GDM1 (cell line): ENCODE results near the gene CLDND2.
A peak's percentile ranks its signal among the peaks of the same experiment; 100 is the strongest.

Experiments
- DNase-seq: peaks from one replicate; lab custom pipeline; 2025; lab: John Stamatoyannopoulos, UW

CLDND2 gene

DNA sequence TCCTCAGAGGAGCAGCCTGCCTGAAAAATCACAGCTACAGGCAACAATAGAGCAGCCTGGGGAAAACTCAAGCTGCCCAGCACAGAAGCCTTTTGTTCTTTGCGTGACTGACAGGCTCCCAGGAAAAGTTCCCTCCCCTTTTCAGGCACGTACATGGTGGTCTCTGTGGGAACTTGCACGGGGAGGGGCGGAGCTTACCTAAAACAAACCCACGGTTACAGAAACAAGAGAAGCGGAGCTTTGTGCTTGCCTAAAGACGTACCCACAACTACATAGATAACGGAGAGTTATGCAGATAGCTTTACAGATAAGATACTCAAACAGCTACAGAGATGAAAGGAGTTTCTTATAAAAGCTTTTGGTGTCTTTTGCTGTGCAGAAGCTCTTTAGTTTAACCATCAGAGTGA, 14.1 kb downstream of the CLDND2 start:
- DNase-seq = no peak

DNA sequence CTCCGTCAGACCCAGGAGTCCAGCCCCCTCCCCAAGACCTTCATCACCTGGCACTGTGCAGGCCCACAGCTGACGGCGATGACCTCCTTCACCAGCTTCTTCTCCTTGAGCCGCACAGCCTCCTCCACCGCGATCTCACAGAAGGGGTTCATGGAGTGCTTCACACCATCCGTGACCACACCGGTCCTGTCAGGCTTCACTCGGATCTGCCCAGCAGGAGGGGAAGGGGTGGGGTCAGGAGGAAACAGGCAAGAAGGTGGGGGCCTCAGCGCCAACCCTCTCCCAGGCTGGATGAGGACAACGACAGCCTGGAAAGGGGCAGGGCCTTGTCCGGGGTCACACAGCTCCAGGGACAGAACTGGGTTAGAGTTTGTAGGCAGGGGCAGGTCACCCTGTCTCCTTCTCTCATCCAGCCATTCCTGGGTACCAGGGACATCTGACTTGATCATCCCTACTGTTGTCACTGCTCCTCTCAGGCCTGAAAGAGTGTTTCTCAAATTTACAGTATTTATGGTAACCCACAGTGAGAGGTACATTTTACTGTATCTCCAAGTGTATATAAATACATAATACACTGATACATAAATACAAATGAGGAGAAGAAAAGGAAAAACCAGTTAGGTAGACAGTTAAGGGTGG, 14.6 kb downstream of the CLDND2 start:
- no peak for DNase-seq

DNA sequence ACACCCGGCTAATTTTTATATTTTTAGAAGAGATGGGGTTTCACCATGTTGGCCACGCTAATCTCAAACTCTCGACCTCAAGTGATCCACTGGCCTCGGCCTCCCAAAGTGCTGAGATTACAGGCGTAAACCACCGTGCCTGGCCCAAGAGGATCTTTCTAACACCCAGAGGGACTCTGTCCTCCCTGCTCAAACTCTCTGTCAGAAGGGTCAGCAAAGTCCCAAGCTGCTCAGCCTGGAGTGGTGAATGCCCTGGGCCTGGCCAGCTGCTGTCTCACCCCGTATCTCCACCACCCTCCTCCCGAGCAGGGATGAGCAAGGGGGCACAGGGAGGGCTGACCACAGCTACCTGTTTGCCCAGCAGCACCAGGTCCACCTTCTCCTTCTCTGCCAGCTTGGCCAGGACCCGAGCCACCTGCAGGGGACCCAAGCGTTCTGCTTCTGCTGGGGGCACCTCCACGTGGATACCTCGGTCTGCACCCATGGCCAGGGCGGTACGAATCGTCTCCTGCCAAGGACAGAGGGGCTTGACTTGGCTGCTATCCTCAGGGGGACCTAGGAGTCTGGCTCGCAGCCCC, 15.9 kb downstream of the CLDND2 start:
- DNase-seq = no peak

DNA sequence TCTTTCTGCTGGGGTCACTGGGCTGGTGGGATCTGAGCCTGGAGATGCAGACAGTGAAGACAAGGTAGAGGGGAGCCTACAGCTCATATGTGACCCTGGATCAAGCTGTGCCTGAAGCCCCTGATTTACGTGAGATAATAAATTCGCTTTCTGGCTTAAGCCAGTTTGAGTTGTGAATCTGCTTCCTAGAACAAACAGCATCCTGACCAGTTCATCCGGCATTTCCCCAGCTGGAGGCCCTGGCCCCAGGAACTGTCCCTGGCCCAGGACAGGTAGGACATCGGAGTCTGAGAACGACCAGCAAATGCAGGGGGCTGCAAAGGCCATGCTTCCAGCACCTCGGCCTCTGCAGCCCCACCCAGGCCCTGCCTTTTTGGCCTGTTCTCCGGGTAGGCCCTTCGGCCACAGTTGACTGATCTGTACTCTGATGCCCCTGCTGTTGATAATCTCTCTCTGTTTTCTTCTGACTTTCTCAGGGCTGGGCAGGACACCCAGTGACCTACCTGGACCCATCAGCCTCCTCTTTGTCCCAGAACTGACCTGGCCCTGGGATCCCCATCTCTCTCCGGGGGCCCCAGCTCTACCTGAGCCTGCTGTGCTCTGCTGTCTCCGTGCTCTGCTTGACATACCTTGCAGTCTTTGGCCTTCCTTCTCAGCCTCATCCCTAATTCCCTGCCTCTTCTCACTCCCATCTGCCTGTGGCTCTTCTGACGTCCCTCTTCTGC, 17.4 kb downstream of the CLDND2 start:
- DNase-seq = no peak

DNA sequence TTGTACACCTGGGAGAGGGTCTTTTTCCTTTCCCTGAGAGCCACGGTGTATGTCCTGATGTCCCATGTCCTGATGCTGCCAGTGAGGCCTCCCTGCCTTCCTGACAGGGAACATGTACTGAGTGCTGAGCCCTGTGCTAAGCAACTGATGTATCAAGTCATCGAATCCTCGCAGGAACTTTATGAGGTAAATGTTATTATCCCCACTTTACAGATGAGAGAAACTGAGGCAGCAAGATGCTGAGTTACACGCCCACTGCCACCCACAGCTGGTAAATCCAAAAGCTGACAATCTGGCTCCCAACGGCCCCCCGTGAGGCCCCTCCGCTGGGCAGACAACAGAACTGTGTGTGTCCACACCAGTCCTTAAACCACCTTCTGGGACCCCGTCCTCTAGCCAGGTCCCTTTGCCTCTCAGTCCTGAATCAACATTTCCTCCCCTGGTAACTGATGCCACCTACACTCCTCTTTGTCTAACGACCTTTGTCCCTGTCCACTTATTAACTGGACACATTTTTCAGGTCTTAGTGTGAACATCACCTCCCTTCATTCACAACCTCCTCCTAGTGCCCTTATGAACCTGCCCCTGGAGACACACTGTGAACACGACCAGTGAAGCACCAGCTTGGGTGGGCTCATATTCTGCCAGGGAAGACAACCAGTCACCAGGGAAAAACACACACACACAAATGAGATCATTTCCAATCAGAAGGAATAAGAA, 21.4 kb downstream of the CLDND2 start:
- DNase-seq = no peak

DNA sequence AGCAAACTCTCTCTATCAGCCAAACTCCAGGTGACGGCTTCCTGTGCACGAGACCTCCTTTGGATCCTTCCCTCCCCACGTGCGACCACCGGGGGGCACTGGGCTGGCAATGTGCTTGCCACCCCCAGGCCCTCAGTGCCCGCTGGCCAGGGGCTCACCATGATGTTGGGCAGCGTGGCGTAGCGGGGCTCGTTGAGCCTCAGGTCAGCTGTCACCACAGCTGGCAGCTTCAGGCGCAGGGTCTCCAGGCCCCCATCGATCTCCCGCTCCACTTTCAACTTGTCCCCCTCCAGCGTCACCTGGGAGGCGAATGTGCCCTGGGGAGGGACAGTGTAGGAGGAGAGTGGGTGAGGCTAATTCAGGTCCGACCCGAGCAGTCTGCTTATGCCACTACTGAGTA, 22.1 kb downstream of the CLDND2 start:
- DNase-seq = no peak

DNA sequence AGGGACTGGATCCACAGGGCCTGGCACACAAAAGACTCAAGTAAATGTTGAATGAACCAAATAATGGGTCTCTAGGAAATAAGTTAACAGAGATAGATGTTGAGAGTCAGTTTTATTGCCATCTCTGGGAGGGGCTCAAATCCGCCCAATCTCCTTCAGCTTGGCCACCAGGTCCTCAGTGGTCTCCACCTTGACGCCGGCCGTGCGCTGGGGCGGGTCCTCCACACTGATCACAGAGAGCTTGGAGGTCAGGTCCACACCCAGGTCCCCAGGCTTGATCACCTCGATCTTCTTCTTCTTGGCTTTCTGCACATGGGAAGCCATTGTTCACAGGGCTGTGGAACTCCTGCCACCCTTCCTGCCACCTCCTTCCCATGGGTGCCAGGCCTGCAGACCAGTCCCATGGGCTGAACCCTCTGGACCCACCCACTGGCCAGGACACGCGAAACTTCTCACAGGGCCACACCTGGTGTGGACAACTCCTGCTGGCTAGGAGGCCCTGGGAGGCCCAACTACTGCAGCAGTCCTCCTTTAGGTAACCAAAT, 23.7 kb downstream of the CLDND2 start:
- DNase-seq = no peak

DNA sequence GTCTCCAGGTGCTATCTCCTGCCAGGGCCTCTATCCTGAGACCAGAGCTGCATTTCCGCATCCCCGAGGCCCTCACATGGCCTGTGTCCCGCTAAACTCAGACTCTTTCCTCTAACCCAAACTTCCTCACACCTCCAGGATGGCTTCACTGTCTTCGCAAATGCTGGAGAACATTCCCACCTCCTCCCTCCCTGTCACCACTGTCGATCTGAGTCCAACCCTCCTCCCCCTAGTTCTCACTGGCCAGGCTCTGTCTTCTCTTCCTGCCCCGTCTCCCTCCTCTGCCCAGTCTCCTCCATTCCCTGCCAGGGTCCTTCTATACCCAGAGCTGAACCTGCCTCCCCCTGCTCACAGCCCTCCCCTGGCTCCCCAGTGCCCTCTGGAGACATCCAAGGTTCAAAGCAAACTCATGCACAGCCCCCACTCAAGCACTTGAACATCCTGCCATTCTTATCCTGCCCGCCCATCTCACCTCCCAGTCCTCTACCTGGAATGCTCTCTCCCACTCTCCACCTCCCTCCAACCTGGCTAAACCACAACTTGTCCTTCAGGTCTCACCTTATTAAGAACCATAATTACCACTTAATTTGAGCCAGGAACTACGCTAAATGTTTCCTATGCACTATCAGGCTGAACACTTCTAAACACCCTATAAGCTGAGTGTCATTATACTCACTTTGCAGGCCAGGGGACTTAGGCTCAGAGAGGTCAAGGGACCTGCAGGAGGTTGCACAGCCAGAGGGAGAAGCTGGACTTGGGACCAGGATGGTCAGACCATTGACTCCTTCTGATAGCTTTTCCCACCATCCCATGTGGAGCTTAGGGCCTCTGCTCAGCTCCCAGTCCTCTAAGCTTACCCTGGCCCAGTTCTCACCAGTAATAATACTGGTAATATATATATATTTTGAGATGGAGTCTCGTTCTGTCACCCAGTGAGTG, 25.9 kb downstream of the CLDND2 start:
- DNase-seq = no peak

DNA sequence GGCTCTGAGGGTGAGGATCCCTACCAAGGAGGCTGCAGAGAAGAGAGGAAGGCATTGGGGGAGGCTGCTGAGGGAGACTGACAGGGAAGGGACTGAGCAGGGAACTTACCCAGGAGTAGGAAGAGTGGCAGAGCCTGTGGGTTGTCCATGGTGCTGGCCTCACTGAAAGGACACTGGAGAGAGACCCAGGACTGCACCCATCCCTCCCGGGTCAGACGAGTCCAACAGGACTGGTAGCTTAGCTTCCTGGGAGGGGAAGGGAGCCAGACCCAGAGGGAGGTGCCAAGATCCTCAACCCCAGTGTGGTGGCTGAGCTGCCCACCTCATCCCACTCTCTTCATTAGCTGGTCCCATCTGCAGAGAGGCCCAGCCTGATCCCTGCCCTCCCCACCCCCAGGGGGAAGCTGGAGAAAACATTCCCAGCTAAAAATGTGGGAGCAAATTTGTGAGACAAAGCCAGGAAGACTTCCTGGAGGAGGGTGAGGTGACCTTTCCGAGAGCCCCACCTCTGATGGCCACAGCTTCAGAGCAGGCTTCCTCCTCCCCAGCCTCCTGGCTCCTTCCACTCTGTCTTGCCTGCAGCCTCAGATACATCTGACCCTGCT, 26.7 kb downstream of the CLDND2 start, which contains the start of gene VSIG10L:
VSIG10L (minus strand) TSS at position 164 of the 605 bp plus-strand sequence; CDS start at position 149, 15 bp downstream.
- DNase-seq = no peak

DNA sequence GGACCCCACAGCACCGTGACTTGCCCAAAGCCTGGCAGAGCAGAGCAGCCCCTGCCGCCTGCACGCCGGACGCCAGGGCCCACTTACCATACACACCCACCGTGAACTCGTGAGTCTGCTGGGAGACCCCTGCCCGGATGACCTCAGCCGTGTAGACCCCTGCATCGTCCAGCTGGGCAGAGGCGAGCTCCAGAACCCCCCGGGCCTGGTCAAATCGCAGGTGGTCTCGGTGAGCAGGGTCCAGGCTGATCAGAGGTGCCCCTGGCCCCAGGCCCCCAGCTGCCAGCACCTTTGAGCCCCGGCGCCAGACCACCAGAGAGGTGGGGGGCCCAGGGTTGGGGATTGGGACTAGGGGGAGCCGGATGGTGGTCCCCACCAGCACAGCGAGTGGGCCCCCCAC, 27.7 kb downstream of the CLDND2 start:
- DNase-seq = no peak

DNA sequence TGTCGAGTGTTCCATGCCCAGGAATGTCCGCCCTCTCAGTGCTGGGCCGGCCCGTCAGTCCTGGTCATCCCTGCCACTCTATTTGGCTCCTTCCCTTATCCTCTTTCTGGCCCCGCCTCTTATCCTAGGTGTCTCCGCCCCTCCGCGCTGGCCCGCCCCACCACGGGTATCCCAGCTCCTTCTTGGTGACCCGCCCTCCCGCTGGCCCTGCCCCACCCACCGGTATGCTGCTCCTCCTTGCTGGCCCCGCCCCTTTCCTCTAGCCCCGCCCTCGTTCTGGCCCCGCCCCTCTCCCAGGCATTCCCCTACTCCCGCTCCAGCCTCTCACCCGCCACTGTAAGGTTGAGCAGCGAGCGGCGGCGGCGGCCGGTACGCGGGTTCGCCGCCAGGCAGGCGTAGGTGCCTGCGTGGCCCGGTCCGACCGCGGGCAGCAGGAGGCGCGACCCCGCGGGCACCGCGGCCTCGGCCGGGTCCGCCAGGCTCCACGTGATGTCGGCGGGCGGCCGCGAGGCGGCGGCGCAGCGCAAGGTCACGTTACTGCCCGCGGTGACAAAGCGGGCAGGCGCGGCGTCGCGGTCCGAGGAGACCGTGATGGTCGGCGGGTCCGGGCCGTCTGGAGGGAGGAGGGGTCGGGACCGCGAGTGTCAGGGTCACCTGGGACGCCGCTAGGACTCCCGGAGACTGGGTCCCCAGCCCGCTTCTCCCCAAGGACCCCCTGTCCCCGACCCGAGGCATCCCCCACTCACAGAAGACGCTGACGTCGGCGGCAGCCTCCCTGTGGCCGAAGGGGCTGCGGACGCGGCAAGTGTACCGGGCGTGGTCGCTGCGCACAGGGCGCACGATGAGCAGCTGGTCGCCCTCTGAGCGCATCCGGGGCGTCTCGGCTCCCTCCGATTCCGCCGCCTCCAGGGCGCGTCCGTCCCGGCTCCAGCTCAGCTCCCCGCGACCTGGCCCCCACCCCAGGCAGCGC, 28.8 kb downstream of the CLDND2 start:
- DNase-seq = peak; percentile 88

DNA sequence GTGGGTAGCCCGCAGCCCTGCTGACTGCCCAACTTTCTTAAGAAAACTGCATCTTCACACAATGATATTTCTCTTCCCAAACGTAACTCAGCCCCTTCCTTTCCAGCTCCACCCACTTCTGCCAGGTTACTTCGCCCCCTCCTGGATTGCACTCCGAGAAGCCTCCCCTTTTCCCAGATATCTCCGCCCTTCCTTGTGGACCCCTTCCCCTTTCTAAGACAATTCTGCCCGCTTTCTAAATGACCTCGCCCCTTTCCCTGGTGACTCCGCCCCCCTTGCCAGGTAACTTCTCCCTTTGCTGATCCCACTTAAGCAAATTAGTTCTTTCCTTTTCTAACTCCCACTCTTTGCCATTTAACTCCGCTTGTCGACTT, 29.5 kb downstream of the CLDND2 start:
- DNase-seq = no peak

DNA sequence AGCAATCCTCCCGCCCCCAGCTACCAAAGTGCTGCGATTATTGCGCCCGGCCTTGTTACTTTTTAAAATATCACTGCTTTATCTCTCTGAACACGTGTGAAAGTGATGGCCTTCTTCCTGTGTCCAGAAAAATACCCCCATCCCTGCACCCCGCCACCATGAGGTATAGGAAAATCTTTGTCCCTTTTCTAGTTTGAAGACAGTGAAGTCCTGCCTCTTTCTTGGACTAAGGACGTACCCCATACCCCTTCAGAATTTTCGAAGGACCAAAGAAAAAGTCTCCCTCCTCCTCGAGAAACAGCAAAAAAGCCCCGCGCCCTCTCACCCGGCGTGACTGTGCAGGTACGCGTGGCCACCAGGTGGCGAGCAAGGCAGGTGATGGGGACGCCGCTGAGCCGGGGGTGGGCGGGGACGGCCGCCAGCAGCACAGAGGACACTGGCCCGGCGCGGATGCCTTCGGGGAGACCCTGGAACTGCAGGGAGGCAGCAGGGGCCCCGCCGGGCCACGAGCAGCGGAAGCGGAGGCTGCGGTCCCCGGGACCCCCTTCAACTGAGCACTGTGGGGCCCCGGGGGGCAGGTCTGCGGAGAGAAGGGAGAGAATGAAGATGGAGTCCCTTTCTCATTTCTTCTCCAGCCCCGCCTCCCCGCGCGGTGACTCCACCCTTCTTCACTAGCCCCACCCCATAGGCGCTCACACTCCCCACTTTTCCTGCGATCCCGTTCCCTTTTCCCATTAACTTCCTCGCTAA, 30.1 kb downstream of the CLDND2 start:
- peak; percentile 66 for DNase-seq

DNA sequence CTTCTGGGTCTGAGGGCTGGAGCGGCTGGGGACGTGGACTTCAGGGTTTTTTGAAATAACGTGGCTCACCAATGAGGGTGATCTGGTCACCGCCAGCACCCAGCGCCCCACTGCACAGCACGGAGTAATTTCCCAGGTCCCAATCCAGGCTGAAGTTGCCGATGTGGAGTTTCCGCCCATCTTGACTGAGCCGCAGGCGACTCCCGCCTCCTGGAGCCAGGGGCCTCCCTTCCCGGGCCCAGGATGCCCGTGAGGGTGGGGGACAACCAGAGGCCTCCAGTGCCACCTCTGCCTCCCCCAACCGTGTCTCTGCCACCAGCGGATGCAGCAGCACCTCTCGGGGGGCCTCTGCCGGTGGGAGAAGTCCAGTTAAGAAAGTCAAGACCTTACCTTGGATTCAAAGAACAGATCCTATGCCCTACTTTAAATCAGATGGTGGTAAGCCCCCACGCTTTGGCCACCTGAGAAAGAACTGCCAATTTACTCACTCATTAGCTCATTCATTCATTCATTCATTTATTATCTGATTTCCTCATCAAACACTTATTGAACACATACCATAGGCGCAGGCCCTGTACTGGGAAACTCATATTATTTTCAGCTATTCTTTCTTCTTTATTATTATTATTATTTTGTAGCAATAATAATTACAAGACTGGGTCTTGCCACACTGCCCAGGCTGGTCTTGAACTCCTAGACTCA, 30.8 kb downstream of the CLDND2 start:
- no peak for DNase-seq

DNA sequence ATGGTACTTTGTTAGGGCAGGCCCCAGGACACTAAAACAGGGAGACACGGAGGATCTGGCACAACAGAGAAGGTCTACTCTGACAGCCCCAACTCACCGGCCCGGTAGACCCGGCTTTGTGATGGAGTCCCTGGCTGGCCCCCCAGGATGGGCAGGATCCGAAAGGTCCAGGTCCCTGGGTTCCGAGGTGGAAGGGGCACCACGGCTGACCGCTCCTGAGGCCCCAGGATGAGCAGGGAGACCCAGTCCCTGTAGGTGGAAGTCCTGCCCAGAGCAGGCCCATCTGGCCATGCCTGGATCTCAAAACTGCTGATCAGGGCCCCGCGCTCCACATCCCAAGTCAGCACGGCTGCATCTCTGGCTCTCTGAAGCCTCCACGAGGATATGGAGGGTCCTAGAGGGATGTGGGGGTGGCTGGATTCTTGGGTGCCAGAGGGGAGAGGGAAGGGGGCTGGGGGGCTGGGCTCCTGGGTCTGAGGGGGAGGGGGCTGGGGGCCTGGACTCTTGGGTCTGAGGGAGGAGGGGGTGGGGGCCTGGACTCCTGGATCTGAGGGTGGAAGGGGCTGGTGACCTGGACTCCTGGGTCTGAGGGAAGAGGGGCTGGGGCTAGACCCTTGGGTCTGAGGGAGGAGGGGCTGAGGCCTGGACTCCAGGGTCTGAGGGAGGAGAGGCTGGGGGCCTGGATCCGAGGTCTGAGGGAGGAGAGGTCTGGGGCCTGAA, 31.5 kb downstream of the CLDND2 start:
- no peak for DNase-seq

DNA sequence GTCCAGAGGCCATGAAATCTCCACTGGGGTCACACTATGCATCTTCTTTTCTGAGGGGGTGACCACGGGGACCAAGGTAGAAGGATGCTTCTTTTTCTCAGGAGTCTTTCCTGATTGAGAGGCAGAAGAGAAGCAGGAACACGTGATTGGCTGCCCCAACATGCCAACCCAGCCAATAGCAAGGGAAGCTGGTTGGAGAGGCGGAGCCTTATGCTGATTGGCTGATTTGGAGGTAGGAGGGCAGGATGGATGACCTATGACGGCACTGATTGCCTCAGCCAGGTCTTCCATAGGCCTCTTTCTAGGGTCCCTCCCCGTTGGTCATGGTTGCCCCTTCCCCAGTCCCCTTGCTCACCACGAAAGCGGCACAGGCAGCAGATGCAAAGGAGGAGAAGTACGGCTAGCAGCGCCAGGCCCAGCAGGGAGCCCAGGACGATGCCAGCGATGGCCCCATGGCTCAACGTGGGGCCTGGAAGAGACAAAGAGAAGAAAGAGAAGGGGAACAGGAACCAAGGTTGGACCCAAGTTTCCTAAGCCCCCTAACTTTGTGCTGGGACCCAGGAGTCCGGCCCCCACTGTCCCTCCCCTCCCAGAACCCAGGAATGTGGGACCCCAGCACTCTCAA, 34.9 kb downstream of the CLDND2 start:
- DNase-seq = no peak

DNA sequence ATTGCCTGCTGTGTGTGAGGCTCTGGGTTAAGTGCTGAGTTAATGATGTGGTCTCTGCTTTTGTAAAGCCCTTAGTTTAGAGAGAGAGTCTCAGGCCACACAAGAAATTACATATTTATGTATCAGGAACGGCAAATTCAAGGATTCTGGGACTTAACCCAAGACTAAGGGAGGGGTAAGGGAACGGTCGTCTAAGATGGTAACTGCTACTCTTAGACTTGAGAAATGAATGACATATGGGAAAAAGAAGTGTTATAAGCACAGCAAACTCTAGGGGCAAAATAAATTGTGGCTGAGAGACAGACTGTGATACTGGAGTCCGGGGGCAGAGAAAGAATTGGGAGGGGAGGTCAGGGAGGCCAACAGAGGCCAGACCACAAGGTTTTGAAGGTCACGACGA, 37.1 kb downstream of the CLDND2 start:
- DNase-seq = no peak
